ENCODE measurements around the gene SFT2D3. TPM values are rescaled to one million over a fixed set of nuclear protein-coding genes. Genes with fewer than 3 reads are reported as not detected.

Gene SFT2D3
- total RNA-seq, 4 donors from 2014 or later: 6.8 to 13.7 (median 8.3) TPM

DNA sequence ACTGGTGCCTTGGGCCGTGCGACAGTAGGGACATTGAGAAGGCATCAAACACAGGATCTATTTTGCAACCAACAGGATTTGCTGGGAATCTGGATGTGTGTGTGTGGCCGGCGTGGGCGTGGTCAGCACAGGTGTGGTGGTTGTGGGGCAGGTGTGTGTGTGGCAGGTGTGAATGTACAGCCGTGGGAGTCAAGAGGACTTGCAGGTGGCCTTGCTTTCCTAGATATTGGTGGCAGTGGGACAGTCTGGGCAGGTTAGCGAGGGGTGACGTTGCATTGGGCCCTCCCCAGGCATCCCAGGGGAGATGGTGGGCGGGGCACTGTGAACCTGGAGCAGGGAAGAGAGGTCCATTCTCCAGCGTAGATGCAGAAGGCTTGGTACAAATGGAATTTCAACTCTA is 22.8 kb upstream of the SFT2D3 start:
- no peak for DNase-seq
- whole genome bisulfite sequencing, 2 donors (ENCODE audit: low coverage in 1 of 2): 50 to 70% methylated on average over 4 to 10 of the region's 10 CpGs
- H3K4me1 ChIP-seq: peaks cover 19 to 39% (median 25%) of the 10 kb centered on the region in 4 donors
- H3K27ac ChIP-seq: no peak overlapping the region
- intact Hi-C loops (cut with DNase I; ENCODE audit: low total_unique reads) (no loop called here), in situ Hi-C loops (cut with MboI; ENCODE audit: low pct_ligation_motif_present in 1 of 4, low pct_unique_long_range_greater_than_20kb in 1 of 4, low sequenced_read_pairs in 3 of 4) (no loop called here)
- no peak overlapping the region for H3K4me3 ChIP-seq
- H3K36me3 ChIP-seq: no peaks in the 10 kb centered on the region
- H3K27me3 ChIP-seq: peaks cover 39% of the 10 kb centered on the region
- TF ChIP-seq EP300 (IDR thresholded peaks at IDR 0.05; ENCODE audit: low read depth) (no peak), POLR2AphosphoS5 (IDR thresholded peaks at IDR 0.05) (no peak), POLR2A (IDR thresholded peaks at IDR 0.05) (no peak)
- TF ChIP-seq, protein P1, sequence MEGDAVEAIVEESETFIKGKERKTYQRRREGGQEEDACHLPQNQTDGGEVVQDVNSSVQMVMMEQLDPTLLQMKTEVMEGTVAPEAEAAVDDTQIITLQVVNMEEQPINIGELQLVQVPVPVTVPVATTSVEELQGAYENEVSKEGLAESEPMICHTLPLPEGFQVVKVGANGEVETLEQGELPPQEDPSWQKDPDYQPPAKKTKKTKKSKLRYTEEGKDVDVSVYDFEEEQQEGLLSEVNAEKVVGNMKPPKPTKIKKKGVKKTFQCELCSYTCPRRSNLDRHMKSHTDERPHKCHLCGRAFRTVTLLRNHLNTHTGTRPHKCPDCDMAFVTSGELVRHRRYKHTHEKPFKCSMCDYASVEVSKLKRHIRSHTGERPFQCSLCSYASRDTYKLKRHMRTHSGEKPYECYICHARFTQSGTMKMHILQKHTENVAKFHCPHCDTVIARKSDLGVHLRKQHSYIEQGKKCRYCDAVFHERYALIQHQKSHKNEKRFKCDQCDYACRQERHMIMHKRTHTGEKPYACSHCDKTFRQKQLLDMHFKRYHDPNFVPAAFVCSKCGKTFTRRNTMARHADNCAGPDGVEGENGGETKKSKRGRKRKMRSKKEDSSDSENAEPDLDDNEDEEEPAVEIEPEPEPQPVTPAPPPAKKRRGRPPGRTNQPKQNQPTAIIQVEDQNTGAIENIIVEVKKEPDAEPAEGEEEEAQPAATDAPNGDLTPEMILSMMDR (IDR thresholded peaks at IDR 0.05): no peak
- no peaks in the 10 kb centered on the region for H3K9me3 ChIP-seq

DNA sequence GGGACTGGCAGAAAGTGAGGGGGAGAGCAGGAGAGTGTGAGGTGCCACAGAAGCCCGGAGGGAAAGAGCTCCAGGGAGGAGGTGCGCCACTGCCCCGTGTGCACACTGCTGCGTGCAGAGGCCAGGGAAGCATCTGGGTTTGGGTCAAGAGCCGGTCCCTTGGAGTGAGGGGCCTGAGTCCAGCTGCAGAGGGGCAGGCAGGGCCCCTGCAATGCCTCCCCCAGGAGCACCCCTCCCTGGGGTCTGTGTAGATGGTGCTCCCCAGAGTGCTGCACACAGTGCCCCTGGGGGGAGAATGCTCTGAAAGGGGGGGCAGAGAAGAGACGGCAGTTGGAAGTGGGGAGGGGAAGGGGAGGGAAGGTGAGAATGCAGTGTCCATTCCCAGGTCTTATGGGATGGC is 22.3 kb upstream of the SFT2D3 start:
- Histone ChIP-seq H3K27me3 (peaks cover 34% of the 10 kb centered on the region), H3K36me3 (no peaks in the 10 kb centered on the region), H3K4me3 (no peak overlapping the region), H3K9me3 (no peaks in the 10 kb centered on the region), H3K27ac (no peak overlapping the region), H3K4me1 (peaks cover 19 to 42% (median 26%) of the 10 kb centered on the region in 4 donors)
- intact Hi-C loops (cut with DNase I; ENCODE audit: low total_unique reads): no loop called here
- DNase-seq: no peak
- WGBS, 2 donors (ENCODE audit: low coverage in 1 of 2): 84% methylated on average over 6 of the region's 6 CpGs; no CpG with 5 or more reads in 1 of the 2 donors
- TF ChIP-seq EP300 (IDR thresholded peaks at IDR 0.05; ENCODE audit: low read depth): no peak
- TF ChIP-seq POLR2AphosphoS5 (IDR thresholded peaks at IDR 0.05): no peak
- no peak for TF ChIP-seq POLR2A (IDR thresholded peaks at IDR 0.05)
- TF ChIP-seq, protein P1 (IDR thresholded peaks at IDR 0.05): no peak
- in situ Hi-C loops (cut with MboI; ENCODE audit: low pct_ligation_motif_present in 1 of 4, low pct_unique_long_range_greater_than_20kb in 1 of 4, low sequenced_read_pairs in 3 of 4): no loop called here

DNA sequence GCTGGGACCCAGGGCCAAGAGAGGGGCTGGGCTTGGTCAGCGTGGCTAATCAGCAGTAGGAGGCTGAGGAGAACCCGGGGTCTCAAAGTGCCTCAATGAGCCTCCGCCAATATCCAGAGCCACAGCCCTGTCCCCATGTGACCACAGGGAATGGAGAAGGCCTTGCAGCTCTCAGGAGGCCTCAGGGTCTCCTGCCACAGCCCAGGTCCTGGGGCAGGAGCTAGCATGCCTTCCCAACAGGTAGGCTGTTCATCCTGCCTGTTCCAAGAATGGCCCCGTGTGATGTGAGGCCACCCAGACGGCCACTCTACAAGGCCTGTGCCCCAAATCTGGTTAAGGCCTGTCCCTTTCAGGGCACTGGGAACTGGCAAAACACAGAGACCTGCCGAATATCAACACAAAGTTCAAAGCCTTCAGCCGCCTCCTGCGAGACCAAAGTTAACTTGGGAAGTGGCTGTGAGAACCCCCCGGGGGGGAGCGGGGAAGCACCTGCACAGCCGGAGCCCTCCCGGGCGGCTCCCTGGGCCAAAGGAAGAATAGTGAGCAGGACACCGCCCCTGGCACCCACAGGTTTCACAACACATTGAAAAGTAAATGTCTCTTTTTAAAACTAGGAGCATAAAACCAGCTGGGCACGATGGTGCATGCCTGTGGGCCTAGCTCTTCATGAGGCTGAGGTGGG is 21.5 kb upstream of the SFT2D3 start:
- no peak for TF ChIP-seq POLR2A (IDR thresholded peaks at IDR 0.05)
- TF ChIP-seq POLR2AphosphoS5 (IDR thresholded peaks at IDR 0.05): no peak
- TF ChIP-seq, protein P1 (IDR thresholded peaks at IDR 0.05): no peak
- no peak for TF ChIP-seq EP300 (IDR thresholded peaks at IDR 0.05; ENCODE audit: low read depth)
- Histone ChIP-seq H3K4me3 (no peak overlapping the region), H3K27me3 (peaks cover 26% of the 10 kb centered on the region), H3K9me3 (no peaks in the 10 kb centered on the region), H3K36me3 (no peaks in the 10 kb centered on the region), H3K4me1 (peaks cover 19 to 38% (median 21%) of the 10 kb centered on the region in 4 donors), H3K27ac (peak overlapping the region in 2 of 4 donors; percentile 16 to 89)
- no peak for DNase-seq
- intact Hi-C loops (cut with DNase I; ENCODE audit: low total_unique reads): no loop called here
- in situ Hi-C loops (cut with MboI; ENCODE audit: low pct_ligation_motif_present in 1 of 4, low pct_unique_long_range_greater_than_20kb in 1 of 4, low sequenced_read_pairs in 3 of 4): no loop called here
- 85% methylated on average over 15 of the region's 15 CpGs; no CpG with 5 or more reads in 1 of the 2 donors for WGBS, 2 donors (ENCODE audit: low coverage in 1 of 2)

DNA sequence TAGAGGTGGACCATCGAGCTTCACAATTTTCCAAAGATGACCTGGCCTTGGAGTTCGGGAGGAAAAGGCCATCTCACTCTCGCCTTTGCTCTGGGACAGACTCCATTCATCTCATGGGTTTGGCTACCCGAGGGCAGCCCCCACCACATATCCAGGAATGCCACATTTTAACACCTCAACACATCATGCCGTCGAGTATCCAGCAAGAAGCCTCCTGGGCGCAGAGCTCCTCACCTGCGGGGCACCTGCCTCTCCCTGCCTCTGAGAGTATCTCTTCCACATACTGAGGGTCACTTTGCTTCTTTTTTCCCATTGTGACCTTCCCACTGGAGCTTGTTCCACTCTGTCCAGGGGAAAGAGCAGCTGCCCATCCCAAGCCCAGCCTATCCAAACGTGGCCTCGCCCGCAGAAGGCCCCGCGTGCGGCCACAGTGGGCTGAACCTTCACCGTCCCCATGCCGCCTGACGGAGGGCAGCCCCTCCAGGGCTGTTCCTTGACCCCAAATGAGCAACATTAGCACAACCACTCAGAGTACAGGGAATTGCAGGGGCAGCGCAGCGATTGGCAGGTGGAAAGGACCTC is 20.5 kb upstream of the SFT2D3 start:
- 79% methylated on average over 19 of the region's 19 CpGs; no CpG with 5 or more reads in 1 of the 2 donors for WGBS, 2 donors (ENCODE audit: low coverage in 1 of 2)
- no peak overlapping the region for H3K4me3 ChIP-seq
- in situ Hi-C loops (cut with MboI; ENCODE audit: low pct_ligation_motif_present in 1 of 4, low pct_unique_long_range_greater_than_20kb in 1 of 4, low sequenced_read_pairs in 3 of 4): no loop called here

More for the DNA sequence above, 20.5 kb upstream of the SFT2D3 start:
- DNase-seq: no peak
- H3K9me3 ChIP-seq: no peaks in the 10 kb centered on the region
- TF ChIP-seq, protein P1 (IDR thresholded peaks at IDR 0.05): no peak
- TF ChIP-seq EP300 (IDR thresholded peaks at IDR 0.05; ENCODE audit: low read depth) (no peak), POLR2A (IDR thresholded peaks at IDR 0.05) (no peak), POLR2AphosphoS5 (IDR thresholded peaks at IDR 0.05) (no peak)
- H3K27me3 ChIP-seq: peaks cover 17% of the 10 kb centered on the region
- H3K36me3 ChIP-seq: no peaks in the 10 kb centered on the region
- H3K27ac ChIP-seq: peak overlapping the region; percentile 53 to 89 (median 74)
- H3K4me1 ChIP-seq: peaks cover 11 to 29% (median 16%) of the 10 kb centered on the region in 4 donors
- intact Hi-C loops (cut with DNase I; ENCODE audit: low total_unique reads): no loop called here

All from transverse colon (tissue), 4 donors.